Measurements from ENCODE around the gene SLC2A1. TPM values are rescaled to one million over a fixed set of nuclear protein-coding genes. Genes with fewer than 3 reads are reported as not detected.

Gene SLC2A1
- total RNA-seq, 5 donors from 2014 or later (not counting 1 experiment from before 2014, with no cell fraction given), result 72.0 to 91.7 (median 83.9) TPM

DNA sequence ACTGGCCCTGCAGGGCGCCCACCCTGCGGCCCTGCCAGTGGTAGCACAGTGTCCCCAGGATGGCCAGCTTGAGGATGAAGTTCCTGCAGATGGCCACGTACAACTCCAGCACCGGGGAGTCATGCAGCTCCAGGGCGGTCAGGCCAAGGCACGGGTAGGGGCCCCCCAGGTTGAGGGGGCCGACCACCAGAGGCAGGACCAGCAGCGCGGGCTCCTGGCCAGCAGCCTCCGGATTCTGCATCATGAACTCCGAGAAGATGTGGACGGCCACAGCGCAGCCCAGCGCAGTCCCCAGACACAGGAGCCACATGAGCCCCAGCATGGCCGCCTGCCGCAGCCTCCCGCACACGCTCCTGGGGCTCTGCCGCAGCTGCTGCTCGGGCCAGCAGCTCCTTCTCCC lies 71.3 kb downstream of the SLC2A1 start:
- no peaks in the 10 kb centered on the region for H3K4me1 ChIP-seq (ENCODE audit: control insufficient read depth in 1 of 2, extremely low read depth in 1 of 2, insufficient read depth in 2 of 2, low read length in 2 of 2)
- ChIA-PET CTCF (interaction anchor here in 1 of 2 donors (0.5 kb wide), 1 partner anchor 8 kb away, joined by 4 read pairs; no protein-coding TSS in a partner anchor), POLR2A (interaction anchor here in 1 of 2 donors (0.5 kb wide), 1 partner anchor 1089 kb away, joined by 8 read pairs; no protein-coding TSS in a partner anchor)
- H3K4me1 Mint-ChIP-seq, result no peaks in the 10 kb centered on the region
- H3K27ac Mint-ChIP-seq, result no peak overlapping the region
- no peaks in the 10 kb centered on the region for H3K9me3 Mint-ChIP-seq
- H3K36me3 Mint-ChIP-seq, result no peaks in the 10 kb centered on the region
- H3K9me3 ChIP-seq, result no peaks in the 10 kb centered on the region
- H3K27me3 ChIP-seq (replicated peaks in 1 of 2; ENCODE audit: control insufficient read depth in 2 of 2, extremely low read depth in 1 of 2, insufficient read depth in 2 of 2, low read length in 1 of 2), result peaks cover 0 to 16% of the 10 kb centered on the region in 2 experiments
- DNase-seq (no peak), ATAC-seq (replicated peaks in 1 of 4) (no peak)
- peaks cover 3 to 13% of the 10 kb centered on the region in 2 donors for H3K27me3 Mint-ChIP-seq
- no peak overlapping the region for H3K27ac ChIP-seq (ENCODE audit: low read length)
- no peak overlapping the region for H3K4me3 Mint-ChIP-seq
- no peak overlapping the region for H3K4me3 ChIP-seq (ENCODE audit: control insufficient read depth in 1 of 2, extremely low read depth in 1 of 2, low read length in 1 of 2)
- WGBS (ENCODE audit: insufficient coverage), result 87% methylated on average over 20 of the region's 20 CpGs
- no peaks in the 10 kb centered on the region for H3K36me3 ChIP-seq (ENCODE audit: control insufficient read depth in 2 of 2, extremely low read depth in 1 of 2, insufficient read depth in 1 of 2, low read length in 1 of 2)

DNA sequence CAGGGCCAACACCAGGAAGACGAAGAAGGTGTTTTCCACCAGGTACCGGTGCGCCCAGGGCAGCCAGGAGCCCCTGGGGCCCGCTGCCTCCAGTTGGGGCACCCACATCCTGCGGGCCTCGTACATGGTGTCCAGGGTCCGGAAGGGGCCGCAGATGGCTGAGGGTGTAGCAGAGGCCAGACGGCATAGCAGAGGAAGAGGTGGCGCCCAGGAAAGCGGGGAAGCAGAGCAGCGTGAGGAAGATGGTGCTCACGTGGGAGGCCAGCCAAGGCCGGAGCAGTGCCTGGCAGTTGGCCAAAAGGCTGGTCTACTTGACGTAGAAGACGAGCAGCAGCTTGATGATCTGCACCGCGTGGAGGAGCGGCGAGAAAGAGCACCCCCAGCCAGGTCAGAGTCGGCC lies 71.9 kb downstream of the SLC2A1 start:
- no peak overlapping the region for H3K4me3 ChIP-seq (ENCODE audit: control insufficient read depth in 1 of 2, extremely low read depth in 1 of 2, low read length in 1 of 2)
- peaks cover 0 to 16% of the 10 kb centered on the region in 2 experiments for H3K27me3 ChIP-seq (replicated peaks in 1 of 2; ENCODE audit: control insufficient read depth in 2 of 2, extremely low read depth in 1 of 2, insufficient read depth in 2 of 2, low read length in 1 of 2)
- H3K4me1 ChIP-seq (ENCODE audit: control insufficient read depth in 1 of 2, extremely low read depth in 1 of 2, insufficient read depth in 2 of 2, low read length in 2 of 2), result no peaks in the 10 kb centered on the region
- Mint-ChIP-seq H3K27ac (no peak overlapping the region), H3K4me1 (no peaks in the 10 kb centered on the region), H3K4me3 (no peak overlapping the region), H3K27me3 (peaks cover 3 to 13% of the 10 kb centered on the region in 2 donors), H3K36me3 (no peaks in the 10 kb centered on the region), H3K9me3 (no peaks in the 10 kb centered on the region)
- ATAC-seq (replicated peaks in 1 of 4), result no peak
- POLR2A ChIA-PET, result no interaction called here
- H3K36me3 ChIP-seq (ENCODE audit: control insufficient read depth in 2 of 2, extremely low read depth in 1 of 2, insufficient read depth in 1 of 2, low read length in 1 of 2), result no peaks in the 10 kb centered on the region
- CTCF ChIA-PET, result no interaction called here
- 82% methylated on average over 21 of the region's 21 CpGs for WGBS (ENCODE audit: insufficient coverage)
- H3K9me3 ChIP-seq, result no peaks in the 10 kb centered on the region
- DNase-seq, result no peak
- H3K27ac ChIP-seq (ENCODE audit: low read length), result no peak overlapping the region

DNA sequence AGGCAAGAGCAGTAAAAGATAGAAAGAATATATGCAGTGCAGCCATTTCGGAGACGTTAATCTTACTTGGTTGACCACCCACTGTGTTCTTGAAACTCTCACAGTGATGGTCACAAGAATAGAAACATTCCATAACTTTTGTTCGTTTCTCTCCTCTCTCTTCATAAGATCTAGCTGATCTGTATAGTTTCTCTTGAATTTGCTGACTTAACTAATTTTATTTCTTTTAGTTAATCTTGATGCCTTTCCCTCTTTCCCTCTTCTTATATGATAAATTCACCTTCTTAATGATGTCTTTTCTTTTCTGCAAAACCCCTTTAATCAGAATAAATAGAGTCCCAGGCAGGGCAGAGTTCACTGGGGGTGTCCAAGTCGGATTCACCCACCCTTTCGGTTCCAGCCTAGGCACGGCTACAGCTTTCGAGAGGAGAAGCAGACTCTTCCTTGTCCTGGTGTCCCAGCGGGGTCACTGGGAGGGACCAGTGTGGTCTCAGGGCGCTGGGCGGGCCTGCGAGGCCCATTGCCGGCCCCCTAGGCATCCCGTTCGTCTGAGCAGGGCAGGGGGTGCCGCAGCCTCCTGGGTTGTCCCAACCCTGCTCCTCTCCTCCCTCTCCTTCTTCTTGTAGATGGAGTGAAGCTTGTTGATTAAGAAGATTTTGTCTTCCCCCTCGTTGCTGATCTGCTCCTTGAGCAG lies 72.5 kb downstream of the SLC2A1 start:
- H3K36me3 Mint-ChIP-seq, result no peaks in the 10 kb centered on the region
- H3K4me3 Mint-ChIP-seq, result no peak overlapping the region
- Histone ChIP-seq H3K4me3 (ENCODE audit: control insufficient read depth in 1 of 2, extremely low read depth in 1 of 2, low read length in 1 of 2) (no peak overlapping the region), H3K36me3 (ENCODE audit: control insufficient read depth in 2 of 2, extremely low read depth in 1 of 2, insufficient read depth in 1 of 2, low read length in 1 of 2) (no peaks in the 10 kb centered on the region), H3K9me3 (no peaks in the 10 kb centered on the region), H3K27me3 (replicated peaks in 1 of 2; ENCODE audit: control insufficient read depth in 2 of 2, extremely low read depth in 1 of 2, insufficient read depth in 2 of 2, low read length in 1 of 2) (peaks cover 0 to 16% of the 10 kb centered on the region in 2 experiments), H3K27ac (ENCODE audit: low read length) (no peak overlapping the region), H3K4me1 (ENCODE audit: control insufficient read depth in 1 of 2, extremely low read depth in 1 of 2, insufficient read depth in 2 of 2, low read length in 2 of 2) (no peaks in the 10 kb centered on the region)
- peaks cover 3 to 15% of the 10 kb centered on the region in 2 donors for H3K27me3 Mint-ChIP-seq
- CTCF ChIA-PET, result no interaction called here
- H3K4me1 Mint-ChIP-seq, result no peaks in the 10 kb centered on the region
- POLR2A ChIA-PET, result interaction anchor here in 1 of 2 donors (0.7 kb wide), 1 partner anchor 9 kb away, joined by 3 read pairs; no protein-coding TSS in a partner anchor
- H3K27ac Mint-ChIP-seq, result no peak overlapping the region
- ATAC-seq (replicated peaks in 1 of 4), result no peak
- no peaks in the 10 kb centered on the region for H3K9me3 Mint-ChIP-seq
- whole genome bisulfite sequencing (ENCODE audit: insufficient coverage), result 75% methylated on average over 9 of the region's 16 CpGs
- no peak for DNase-seq

GRCh38 chr1:42880384-42880783 lies 78.3 kb downstream of the SLC2A1 start:
- no peak overlapping the region for H3K27ac Mint-ChIP-seq
- WGBS (ENCODE audit: insufficient coverage), result 56% methylated on average over 4 of the region's 4 CpGs
- CTCF ChIA-PET, result no interaction called here

DNA sequence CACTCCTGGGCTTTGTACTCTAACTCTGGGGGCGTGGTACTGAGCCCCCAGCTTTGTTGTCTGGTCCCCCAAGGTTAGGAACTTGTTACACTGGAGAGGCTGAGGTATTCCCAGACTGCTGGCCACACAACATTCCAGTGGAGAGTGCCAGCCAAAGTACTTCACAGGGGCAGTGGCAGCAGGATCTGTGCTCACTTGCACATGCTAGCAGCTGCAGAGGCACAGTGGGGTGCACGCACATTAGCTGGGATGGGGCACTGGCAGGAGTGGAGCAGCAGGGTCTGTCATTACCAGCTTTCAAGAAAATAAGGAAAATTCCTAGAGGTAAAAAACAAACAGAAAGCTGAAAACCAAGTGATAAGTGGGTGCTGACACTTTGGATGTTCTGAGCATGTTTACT lies 81.3 kb downstream of the SLC2A1 start:
- CTCF ChIA-PET, result interaction anchor here in 1 of 2 donors (0.6 kb wide), 1 partner anchor 182 kb away, joined by 3 read pairs; no protein-coding TSS in a partner anchor
- H3K36me3 ChIP-seq (ENCODE audit: control insufficient read depth in 2 of 2, extremely low read depth in 1 of 2, insufficient read depth in 1 of 2, low read length in 1 of 2), result peaks cover 0 to 3% of the 10 kb centered on the region in 2 donors
- Mint-ChIP-seq H3K36me3 (no peaks in the 10 kb centered on the region), H3K4me1 (no peaks in the 10 kb centered on the region), H3K9me3 (peaks cover 0 to 7% (median 5%) of the 10 kb centered on the region in 3 donors), H3K4me3 (no peak overlapping the region), H3K27ac (no peak overlapping the region), H3K27me3 (peaks cover 4 to 5% of the 10 kb centered on the region in 2 donors)
- H3K9me3 ChIP-seq, result no peaks in the 10 kb centered on the region
- H3K4me3 ChIP-seq (ENCODE audit: control insufficient read depth in 1 of 2, extremely low read depth in 1 of 2, low read length in 1 of 2), result no peak overlapping the region
- no peak for DNase-seq
- 40% methylated on average over 2 of the region's 2 CpGs for WGBS (ENCODE audit: insufficient coverage)
- H3K27ac ChIP-seq (ENCODE audit: low read length), result no peak overlapping the region
- ATAC-seq (replicated peaks in 1 of 4), result no peak
- H3K27me3 ChIP-seq (replicated peaks in 1 of 2; ENCODE audit: control insufficient read depth in 2 of 2, extremely low read depth in 1 of 2, insufficient read depth in 2 of 2, low read length in 1 of 2), result peaks cover 0 to 19% of the 10 kb centered on the region in 2 experiments
- POLR2A ChIA-PET, result interaction anchor here in 1 of 2 donors (0.5 kb wide), 1 partner anchor 8 kb away, joined by 3 read pairs; no protein-coding TSS in a partner anchor
- no peaks in the 10 kb centered on the region for H3K4me1 ChIP-seq (ENCODE audit: control insufficient read depth in 1 of 2, extremely low read depth in 1 of 2, insufficient read depth in 2 of 2, low read length in 2 of 2)

More at GRCh38 chr1:42880384-42880783, 78.3 kb downstream of the SLC2A1 start:
- Histone ChIP-seq H3K36me3 (ENCODE audit: control insufficient read depth in 2 of 2, extremely low read depth in 1 of 2, insufficient read depth in 1 of 2, low read length in 1 of 2) (peaks cover 0 to 3% of the 10 kb centered on the region in 2 donors), H3K27ac (ENCODE audit: low read length) (no peak overlapping the region), H3K4me3 (ENCODE audit: control insufficient read depth in 1 of 2, extremely low read depth in 1 of 2, low read length in 1 of 2) (no peak overlapping the region), H3K9me3 (no peaks in the 10 kb centered on the region), H3K27me3 (replicated peaks in 1 of 2; ENCODE audit: control insufficient read depth in 2 of 2, extremely low read depth in 1 of 2, insufficient read depth in 2 of 2, low read length in 1 of 2) (peaks cover 0 to 19% of the 10 kb centered on the region in 2 experiments), H3K4me1 (ENCODE audit: control insufficient read depth in 1 of 2, extremely low read depth in 1 of 2, insufficient read depth in 2 of 2, low read length in 2 of 2) (no peaks in the 10 kb centered on the region)
- Mint-ChIP-seq H3K4me1 (no peaks in the 10 kb centered on the region), H3K9me3 (no peaks in the 10 kb centered on the region), H3K36me3 (no peaks in the 10 kb centered on the region), H3K4me3 (no peak overlapping the region), H3K27me3 (peaks cover 8 to 9% of the 10 kb centered on the region in 2 donors)
- ATAC-seq (replicated peaks in 1 of 4) (no peak), DNase-seq (no peak)
- POLR2A ChIA-PET, result no interaction called here

DNA sequence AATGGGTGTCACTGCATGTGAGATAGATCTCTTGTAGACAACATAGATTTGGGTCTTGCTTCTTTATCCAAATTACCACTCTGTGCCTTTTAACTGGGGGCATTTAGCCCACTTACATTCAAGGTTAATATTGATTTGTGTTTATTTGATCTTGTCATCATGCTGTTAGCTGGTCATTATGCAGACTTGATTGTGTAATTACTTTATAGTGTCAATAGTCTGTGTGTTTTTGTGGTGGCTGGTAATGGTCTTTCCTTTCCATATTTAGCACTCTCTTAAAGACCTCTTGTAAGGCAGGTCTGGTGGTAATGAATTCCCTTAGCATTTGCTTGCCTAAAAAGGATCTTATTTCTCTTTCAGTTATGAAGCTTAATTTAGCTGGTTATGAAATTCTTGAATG lies 82.7 kb downstream of the SLC2A1 start:
- Histone ChIP-seq H3K9me3 (no peaks in the 10 kb centered on the region), H3K36me3 (ENCODE audit: control insufficient read depth in 2 of 2, extremely low read depth in 1 of 2, insufficient read depth in 1 of 2, low read length in 1 of 2) (peaks cover 0 to 3% of the 10 kb centered on the region in 2 donors), H3K4me1 (ENCODE audit: control insufficient read depth in 1 of 2, extremely low read depth in 1 of 2, insufficient read depth in 2 of 2, low read length in 2 of 2) (no peaks in the 10 kb centered on the region), H3K4me3 (ENCODE audit: control insufficient read depth in 1 of 2, extremely low read depth in 1 of 2, low read length in 1 of 2) (no peak overlapping the region), H3K27me3 (replicated peaks in 1 of 2; ENCODE audit: control insufficient read depth in 2 of 2, extremely low read depth in 1 of 2, insufficient read depth in 2 of 2, low read length in 1 of 2) (peaks cover 0 to 17% of the 10 kb centered on the region in 2 experiments), H3K27ac (ENCODE audit: low read length) (no peak overlapping the region)
- H3K36me3 Mint-ChIP-seq, result no peaks in the 10 kb centered on the region
- H3K4me1 Mint-ChIP-seq, result peaks cover 3 to 5% (median 3%) of the 10 kb centered on the region in 3 donors
- H3K4me3 Mint-ChIP-seq, result no peak overlapping the region
- DNase-seq (no peak), ATAC-seq (replicated peaks in 1 of 4) (no peak)
- peaks cover 0 to 7% (median 5%) of the 10 kb centered on the region in 3 donors for H3K9me3 Mint-ChIP-seq
- H3K27ac Mint-ChIP-seq, result no peak overlapping the region
- H3K27me3 Mint-ChIP-seq, result peaks cover 3 to 4% of the 10 kb centered on the region in 2 donors
- POLR2A ChIA-PET, result no interaction called here
- CTCF ChIA-PET, result no interaction called here

Measured in T-cell (primary cell).